ENCODE measurements around the gene NEDD8. TPM values are rescaled to one million over a fixed set of nuclear protein-coding genes. Genes with fewer than 3 reads are reported as not detected.

Gene NEDD8
- total RNA-seq, 1 donor from 2014 or later: 180 TPM

DNA sequence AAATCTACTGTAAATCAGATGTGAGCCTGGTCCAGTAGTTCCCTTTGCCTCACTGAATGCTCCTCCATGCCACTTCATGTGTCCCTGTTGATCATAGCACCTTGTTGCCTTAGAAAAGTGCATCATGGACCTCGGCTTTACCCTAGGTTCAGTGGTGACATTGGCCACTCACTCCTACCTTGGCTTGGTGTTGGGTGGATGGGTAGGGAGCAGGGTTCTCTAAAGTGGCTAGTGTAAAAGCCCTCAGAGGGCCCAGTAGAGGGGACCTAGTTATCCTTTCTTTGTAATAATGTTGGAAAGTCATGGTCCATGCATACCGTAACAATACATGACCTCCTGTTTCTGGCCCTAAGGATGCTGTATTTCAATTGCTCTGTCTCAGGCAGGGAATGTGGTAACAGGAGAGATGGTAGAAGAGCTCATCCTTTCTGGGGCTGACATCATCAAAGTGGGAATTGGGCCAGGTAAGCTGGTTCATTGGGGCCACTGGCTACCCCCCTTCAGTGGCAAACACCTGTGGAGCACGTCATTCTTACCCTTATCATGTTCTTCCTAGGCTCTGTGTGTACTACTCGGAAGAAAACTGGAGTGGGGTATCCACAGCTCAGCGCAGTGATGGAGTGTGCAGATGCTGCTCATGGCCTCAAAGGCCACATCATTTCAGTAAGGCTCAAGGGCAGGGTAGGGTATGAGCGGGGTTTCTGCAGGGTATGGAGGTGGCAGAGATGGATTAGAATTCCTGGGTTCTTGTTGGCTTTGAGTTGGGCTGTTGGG, 4.7 kb upstream of the NEDD8 start:
- Histone ChIP-seq H3K36me3 (ENCODE audit: control insufficient read depth, insufficient read depth, low read length) (peaks cover 12% of the 10 kb centered on the region), H3K27me3 (ENCODE audit: control insufficient read depth, insufficient read depth, low read length) (no peaks in the 10 kb centered on the region), H3K4me3 (ENCODE audit: low read depth, low read length) (no peak overlapping the region)
- no peak for DNase-seq (ENCODE audit: low read depth)
- TF ChIP-seq, protein P1, sequence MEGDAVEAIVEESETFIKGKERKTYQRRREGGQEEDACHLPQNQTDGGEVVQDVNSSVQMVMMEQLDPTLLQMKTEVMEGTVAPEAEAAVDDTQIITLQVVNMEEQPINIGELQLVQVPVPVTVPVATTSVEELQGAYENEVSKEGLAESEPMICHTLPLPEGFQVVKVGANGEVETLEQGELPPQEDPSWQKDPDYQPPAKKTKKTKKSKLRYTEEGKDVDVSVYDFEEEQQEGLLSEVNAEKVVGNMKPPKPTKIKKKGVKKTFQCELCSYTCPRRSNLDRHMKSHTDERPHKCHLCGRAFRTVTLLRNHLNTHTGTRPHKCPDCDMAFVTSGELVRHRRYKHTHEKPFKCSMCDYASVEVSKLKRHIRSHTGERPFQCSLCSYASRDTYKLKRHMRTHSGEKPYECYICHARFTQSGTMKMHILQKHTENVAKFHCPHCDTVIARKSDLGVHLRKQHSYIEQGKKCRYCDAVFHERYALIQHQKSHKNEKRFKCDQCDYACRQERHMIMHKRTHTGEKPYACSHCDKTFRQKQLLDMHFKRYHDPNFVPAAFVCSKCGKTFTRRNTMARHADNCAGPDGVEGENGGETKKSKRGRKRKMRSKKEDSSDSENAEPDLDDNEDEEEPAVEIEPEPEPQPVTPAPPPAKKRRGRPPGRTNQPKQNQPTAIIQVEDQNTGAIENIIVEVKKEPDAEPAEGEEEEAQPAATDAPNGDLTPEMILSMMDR (IDR thresholded peaks at IDR 0.05; ENCODE audit: insufficient read depth, low read length, poor library complexity, severe bottlenecking): no peak

DNA sequence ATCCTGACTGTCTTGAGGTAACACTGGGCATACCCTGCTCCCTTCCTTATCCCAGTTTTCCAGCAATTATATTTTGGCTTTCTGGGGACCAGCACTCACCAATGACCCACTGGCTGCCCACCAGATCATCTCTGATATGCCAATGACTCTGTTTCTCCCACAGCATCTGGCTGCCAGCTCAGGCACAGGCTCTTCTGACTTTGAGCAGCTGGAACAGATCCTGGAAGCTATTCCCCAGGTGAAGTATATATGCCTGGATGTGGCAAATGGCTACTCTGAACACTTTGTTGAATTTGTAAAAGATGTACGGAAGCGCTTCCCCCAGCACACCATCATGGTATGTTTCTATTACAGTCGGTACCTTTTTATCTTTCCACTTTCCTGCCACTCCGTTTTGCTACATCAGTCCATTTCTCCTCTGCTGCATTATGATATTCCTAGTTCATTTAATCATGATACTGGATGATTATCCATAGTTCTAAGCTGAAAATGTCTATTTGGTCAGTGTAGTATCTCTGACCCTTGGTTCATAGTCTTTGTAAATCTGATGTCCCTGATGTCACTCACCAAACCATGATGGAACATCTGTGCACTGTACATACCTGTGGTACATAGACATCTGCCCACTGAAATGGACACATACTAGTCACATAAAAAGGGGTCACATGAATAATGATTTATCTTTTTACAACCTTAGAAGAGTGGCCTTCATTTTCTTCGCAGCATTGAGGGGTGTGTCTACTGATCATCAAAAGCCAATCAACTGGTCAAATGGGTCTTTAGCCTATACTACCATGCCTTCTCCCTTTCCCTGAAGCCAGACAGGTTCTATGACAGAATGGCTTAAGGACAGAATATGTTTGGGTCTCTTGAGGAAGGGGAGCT, 3.9 kb upstream of the NEDD8 start:
- no peak for DNase-seq (ENCODE audit: low read depth)
- H3K27me3 ChIP-seq (ENCODE audit: control insufficient read depth, insufficient read depth, low read length): no peaks in the 10 kb centered on the region
- H3K36me3 ChIP-seq (ENCODE audit: control insufficient read depth, insufficient read depth, low read length): peaks cover 12% of the 10 kb centered on the region
- H3K4me3 ChIP-seq (ENCODE audit: low read depth, low read length): no peak overlapping the region
- TF ChIP-seq, protein P1 (IDR thresholded peaks at IDR 0.05; ENCODE audit: insufficient read depth, low read length, poor library complexity, severe bottlenecking): no peak

DNA sequence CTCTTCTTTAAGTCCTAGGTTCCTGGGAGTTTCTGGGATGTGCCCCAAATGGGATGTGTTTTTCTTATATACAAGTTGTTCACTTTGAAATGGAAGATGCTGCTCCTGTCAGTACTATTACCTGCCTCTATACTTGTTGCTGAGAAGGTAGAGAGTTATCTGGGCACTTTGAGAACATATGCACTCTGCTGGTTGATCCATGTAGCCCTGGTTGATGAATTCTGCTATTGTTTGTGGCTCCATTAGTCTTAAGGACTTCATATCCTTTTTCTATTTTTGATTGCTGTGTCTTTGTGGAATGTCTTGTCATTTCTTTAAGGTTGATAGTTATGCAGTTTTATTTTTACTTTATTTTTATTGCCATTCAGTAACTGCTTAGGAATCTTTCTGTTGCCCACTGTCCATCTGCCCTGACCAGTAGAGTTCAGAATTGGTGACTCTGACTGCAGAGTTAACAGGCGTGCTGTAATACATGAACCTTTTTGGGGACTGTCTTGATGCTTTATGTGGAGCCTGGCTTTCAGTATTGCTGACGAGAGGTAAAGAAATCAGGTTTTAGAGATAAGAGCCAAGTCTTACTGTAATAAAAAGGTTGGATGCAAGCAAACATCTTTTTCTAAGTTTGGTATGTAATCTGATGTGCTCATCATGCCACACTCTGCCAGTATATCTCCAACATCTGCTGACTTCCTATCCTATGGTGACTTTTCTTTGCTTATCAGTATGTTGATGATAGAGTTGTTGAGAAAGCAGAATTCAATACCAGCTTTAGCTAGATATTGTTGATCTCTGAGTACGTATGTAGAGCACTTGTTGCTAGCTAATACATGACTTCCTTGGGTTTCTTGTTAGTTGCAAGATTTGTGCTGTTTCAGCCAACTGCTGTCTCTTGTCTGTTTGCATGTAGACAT, 2.2 kb upstream of the NEDD8 start:
- DNase-seq (ENCODE audit: low read depth): no peak
- Histone ChIP-seq H3K36me3 (ENCODE audit: control insufficient read depth, insufficient read depth, low read length) (peaks cover 2% of the 10 kb centered on the region), H3K4me3 (ENCODE audit: low read depth, low read length) (no peak overlapping the region), H3K27me3 (ENCODE audit: control insufficient read depth, insufficient read depth, low read length) (no peaks in the 10 kb centered on the region)
- TF ChIP-seq, protein P1 (IDR thresholded peaks at IDR 0.05; ENCODE audit: insufficient read depth, low read length, poor library complexity, severe bottlenecking): no peak

DNA sequence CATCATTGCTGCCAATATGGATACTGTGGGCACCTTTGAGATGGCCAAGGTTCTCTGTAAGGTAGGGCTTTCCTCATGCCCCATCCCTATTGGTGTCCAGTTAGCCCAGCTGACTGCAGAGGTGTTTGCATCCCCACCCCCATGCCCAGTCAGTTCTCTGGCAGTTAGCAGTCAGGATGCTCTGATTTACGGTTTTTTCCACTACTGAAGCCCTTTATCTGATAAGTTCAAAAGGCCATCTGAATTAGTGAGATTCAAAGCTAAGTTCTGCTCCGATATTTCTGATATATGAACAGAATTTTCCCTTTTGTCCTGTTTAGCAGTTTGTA, 1.3 kb upstream of the NEDD8 start:
- H3K4me3 ChIP-seq (ENCODE audit: low read depth, low read length): peak overlapping the region; percentile 91
- no peak for DNase-seq (ENCODE audit: low read depth)
- H3K36me3 ChIP-seq (ENCODE audit: control insufficient read depth, insufficient read depth, low read length): peaks cover under 1% of the 10 kb centered on the region
- TF ChIP-seq, protein P1 (IDR thresholded peaks at IDR 0.05; ENCODE audit: insufficient read depth, low read length, poor library complexity, severe bottlenecking): no peak
- no peaks in the 10 kb centered on the region for H3K27me3 ChIP-seq (ENCODE audit: control insufficient read depth, insufficient read depth, low read length)

DNA sequence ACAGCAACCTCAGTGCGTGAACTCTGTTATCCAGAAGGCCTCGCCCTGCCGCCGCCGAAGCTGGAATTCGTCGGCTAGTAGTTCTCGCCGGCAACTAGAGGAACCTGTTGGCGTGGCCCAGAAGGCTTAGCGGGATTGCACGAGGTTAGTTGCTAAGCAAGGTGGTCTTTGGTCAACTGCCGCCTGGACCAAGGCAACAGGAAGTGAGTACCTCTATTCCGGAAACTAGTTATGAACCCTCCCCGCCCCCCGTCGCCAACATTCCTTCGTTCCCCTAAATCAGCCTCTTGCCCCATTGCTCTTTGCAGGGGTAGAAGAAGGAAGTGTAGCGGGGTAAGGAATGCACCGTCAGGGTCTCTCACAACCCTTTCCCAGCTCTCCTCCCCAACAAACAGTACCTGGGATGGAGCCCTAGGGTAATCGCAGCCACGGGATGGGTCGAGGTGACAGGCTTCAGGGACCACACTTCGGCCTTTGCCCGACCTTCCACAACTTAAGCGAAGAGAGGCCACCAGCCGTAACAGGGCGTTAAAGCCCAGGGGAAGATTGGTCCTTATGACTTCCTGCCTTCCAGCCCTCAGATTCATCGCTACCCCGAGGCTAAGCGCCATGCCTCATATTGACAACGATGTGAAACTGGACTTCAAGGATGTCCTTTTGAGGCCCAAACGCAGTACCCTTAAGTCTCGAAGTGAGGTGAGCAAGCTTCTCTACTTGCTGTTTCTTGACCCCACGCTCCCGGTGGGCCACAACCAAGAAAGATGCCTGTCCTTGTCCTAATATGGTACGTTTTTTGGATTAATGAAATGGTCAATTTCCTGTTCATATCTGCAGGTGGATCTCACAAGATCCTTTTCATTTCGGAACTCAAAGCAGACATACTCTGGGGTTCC, 724 bp upstream of the NEDD8 start, which contains the start of gene GMPR2:
Gene GMPR2, plus strand, starts transcription at position 285 of the 893 bp plus-strand sequence. Its CDS starts 325 bp downstream, at position 610.
- Histone ChIP-seq H3K27me3 (ENCODE audit: control insufficient read depth, insufficient read depth, low read length) (no peaks in the 10 kb centered on the region), H3K36me3 (ENCODE audit: control insufficient read depth, insufficient read depth, low read length) (no peaks in the 10 kb centered on the region), H3K4me3 (ENCODE audit: low read depth, low read length) (peak within 1 kb of the TSS; percentile 91)
- no peak for DNase-seq (ENCODE audit: low read depth)
- TF ChIP-seq, protein P1 (IDR thresholded peaks at IDR 0.05; ENCODE audit: insufficient read depth, low read length, poor library complexity, severe bottlenecking): no peak

Data from kidney epithelial cell (primary cell).